COR-L47 (cell line): Measurements from ENCODE around the gene LYVE1.
"Not testable (repeated sequence)": the region's sequence is repeated elsewhere in the genome, so short reads cannot be mapped to it uniquely, and the experiment has no call there.

Experiments used
- DNase-seq: peaks from one replicate; lab custom pipeline; 2025; lab: John Stamatoyannopoulos, UW

Gene LYVE1

GRCh38 chr11:10568486-10568941 lies at the start of gene LYVE1:
LYVE1 (minus strand) TSS chr11:10568665; CDS start chr11:10568532, 133 bp downstream.
- no peak for DNase-seq

DNA sequence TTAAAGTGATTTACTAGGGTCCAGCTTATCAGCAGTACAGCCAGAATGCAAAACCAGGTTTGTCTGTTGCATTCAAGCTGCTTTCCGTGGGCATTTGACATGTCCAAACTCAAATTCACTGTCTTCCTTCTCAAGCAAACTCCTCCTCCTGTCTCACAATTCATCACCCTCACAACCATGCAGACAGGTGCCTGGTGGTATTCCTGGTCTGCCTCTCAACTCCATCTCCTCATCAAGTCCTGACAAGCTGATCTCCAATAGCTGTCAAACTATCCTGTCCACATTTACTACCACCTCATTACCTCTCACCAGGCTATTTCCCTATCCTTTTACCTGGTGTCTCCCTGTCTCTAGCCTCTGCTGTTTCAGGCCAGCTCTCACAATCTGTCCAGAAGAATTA lies 49.1 kb upstream of the LYVE1 start:
- no peak for DNase-seq

DNA sequence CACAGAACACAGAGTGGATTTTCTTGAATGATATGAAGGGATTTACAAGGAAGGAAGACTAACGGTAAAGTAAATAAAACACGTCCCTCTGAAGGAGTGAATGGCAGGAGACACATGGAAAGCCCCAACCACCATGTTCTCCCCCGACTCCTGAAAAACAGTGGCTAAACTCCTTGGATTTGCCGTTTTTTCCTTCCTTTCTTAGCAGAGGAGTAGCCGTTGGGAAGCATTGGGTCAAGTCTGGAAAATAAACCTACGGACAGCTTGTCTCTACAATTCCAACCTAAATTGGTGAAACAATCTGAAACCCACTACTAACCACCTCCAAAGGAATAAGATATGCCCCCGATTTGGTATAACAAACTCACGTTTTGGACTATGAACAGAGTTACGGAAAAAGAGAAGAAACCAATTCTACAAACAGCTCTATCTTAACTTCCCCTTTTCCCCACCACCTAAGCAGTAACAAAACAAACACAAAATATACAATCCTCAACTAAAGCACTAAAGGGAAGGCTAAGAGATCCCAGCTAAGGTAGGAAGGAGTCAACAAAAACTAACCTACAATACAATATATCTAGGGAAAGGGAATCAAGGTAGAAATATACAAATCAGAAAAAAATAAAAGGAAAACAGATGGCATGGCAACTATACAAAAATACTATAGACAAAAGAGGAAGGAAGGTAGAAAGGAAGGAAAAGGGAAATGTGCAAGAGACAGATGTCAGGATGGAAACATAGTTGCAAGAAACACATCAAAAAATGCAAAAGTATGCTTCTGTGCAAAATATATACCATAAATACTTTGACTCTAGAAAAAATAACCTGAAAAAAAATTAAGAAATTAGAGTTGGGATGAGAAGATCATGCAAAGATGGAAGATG lies 43.8 kb upstream of the LYVE1 start:
- no peak for DNase-seq

DNA sequence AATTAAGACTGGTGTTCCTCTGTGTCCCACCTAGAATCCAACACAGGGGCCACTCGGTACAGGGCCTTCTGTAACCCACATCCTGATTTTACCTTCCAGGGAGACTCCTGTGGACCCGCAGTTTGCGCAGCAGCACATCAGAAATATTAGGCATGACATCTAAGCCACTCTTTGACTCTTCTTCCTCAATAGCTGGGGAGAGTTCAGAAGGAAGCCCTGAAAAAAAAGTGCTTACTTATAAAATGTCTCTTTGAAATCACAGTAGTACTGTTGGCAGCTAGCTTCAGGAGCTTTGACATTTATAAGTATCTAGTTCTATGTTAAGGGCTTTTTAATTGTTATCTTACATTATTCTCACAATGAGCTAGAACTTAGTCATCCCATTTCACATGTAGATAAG lies 41.2 kb upstream of the LYVE1 start:
- DNase-seq = no peak

GRCh38 chr11:10608584-10608983 lies 40.1 kb upstream of the LYVE1 start:
- DNase-seq = no peak

DNA sequence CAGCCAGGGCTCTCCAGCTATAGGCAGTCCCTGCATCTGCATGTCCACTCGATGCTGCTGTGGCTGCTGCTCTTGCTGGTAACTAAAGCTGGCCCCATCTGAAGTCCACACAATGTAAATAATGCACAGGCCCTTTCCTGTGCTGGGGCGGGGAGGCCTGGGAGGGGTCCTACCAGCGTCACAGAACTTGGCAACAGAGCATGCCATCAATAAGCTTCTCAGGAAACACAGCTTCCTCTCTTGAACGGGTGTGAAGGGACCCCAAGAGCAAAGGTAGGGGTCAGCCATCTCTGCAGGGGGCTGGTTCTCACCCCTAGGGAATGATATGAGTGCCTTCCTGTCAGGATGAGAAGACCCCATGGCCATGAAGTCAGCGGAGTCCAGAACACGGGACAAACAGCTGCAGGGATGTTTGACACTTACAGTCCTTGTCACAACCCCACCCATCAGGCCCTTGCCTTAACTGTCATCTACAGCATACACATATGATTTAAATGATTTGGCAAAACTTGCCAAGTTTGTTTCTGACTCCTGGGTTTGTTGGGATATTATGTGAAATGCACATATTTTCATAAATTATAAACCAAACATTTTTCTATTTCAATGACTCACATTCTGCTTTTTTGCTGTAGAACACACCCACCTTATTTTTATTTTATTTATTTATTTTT lies 39.1 kb upstream of the LYVE1 start:
- DNase-seq = no peak

GRCh38 chr11:10606536-10607208 lies 38.2 kb upstream of the LYVE1 start:
- DNase-seq = no peak

- no peak for DNase-seq
Measured at GRCh38 chr11:10605941-10606381, 37.5 kb upstream of the LYVE1 start.

DNA sequence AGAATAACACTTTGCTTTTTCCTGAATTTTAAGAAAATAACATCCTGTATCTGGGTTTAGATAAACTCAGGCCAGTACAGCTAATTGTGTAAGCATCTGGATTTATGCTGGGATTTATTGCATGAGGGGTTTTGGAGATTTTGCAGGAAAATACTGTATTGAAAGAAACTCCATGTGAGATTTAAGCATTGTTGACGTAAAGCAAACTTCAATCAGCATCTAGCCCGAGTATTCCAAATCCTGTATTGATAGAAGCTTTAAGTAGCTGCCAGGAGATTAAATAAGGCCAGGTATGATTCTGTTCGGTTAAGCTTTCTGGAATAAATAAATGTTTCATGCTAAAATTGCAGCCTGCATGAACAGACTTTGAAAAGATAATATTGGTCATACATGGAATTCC lies 36.3 kb upstream of the LYVE1 start:
- no peak for DNase-seq

- no peak for DNase-seq
Measured at GRCh38 chr11:10604340-10604748, 35.9 kb upstream of the LYVE1 start.

DNA sequence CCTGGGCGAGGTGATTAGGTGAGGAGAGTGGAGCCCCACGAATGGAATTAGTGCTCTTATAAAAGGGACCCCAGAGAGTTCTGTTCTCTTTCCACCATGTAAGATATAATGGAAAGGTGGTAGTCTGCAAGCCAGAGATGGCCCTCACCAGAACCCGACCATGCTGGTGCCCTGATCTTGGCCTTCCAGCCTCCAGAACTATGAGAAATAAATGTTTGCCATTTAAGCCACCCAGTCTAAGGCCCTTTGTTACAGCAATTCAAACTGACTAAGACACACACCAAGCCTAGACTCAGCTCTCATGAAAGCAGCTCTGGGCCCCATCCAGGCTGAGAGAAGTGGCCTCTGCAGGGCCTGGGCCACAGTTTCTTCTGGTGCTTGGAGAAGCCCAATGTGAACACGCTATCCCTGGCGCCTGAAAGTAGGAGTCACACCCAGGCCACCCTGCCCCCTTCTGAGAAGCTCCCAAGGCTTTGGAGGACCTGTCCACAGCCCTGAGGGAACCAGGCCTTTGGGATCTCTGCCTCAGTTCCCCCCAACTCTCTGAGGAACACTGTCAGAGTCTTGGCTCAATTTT lies 35.3 kb upstream of the LYVE1 start:
- DNase-seq = no peak

- no peak for DNase-seq
Measured at GRCh38 chr11:10602945-10603344, 34.5 kb upstream of the LYVE1 start.

GRCh38 chr11:10602366-10602765 lies 33.9 kb upstream of the LYVE1 start:
- DNase-seq = no peak

DNA sequence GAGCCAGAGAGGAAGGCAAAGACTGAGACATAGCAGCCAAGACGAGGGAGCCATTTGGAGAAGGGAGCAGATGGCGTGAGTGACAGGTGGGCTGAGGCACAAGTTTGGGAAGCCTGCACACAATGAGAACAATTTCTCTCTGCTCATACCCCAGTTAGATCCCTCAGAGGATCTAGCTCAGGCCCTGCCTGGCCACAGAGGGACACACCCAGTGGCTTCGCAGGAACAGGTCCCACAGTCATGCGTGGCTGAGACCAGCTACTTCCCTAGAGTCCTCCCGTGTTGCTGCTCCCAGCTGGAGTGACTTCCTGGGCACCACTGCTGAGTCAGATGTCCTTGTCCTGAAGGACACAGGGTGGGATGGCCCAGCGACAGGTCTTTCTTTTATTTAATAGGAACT lies 33.4 kb upstream of the LYVE1 start:
- DNase-seq = no peak

DNA sequence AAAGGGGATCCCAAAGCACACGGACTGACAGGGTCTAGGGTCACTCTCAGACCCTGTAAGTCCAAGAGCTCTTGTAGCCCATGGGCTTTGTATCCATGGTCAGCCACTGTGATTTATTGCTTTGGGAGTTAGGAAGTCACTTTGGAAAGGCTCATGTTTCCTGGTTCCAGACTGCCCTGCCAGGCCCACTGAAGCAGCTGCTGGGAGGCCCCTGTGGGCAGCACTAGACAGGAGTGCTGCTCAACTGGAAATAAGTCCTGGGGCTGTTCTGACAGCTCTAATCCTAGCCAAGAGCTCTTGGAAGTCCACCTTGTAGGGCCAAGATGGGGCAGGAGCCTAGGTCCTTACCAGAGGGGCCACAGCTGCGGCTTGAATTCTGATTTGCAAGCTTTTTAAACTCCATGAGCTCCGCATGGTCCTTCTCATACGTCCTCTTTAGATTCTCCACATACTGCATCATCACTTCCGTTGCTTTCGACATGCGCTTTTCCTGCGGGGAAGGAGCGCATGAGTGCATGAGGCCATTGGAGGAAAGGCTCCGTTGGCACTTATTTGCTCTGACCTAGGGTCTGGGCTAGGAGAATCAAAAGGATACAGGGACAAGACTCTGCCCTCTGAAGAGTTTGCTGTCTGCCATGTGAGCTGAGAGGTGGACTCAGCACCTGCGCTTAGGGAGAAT lies 32.2 kb upstream of the LYVE1 start:
- no peak for DNase-seq

DNA sequence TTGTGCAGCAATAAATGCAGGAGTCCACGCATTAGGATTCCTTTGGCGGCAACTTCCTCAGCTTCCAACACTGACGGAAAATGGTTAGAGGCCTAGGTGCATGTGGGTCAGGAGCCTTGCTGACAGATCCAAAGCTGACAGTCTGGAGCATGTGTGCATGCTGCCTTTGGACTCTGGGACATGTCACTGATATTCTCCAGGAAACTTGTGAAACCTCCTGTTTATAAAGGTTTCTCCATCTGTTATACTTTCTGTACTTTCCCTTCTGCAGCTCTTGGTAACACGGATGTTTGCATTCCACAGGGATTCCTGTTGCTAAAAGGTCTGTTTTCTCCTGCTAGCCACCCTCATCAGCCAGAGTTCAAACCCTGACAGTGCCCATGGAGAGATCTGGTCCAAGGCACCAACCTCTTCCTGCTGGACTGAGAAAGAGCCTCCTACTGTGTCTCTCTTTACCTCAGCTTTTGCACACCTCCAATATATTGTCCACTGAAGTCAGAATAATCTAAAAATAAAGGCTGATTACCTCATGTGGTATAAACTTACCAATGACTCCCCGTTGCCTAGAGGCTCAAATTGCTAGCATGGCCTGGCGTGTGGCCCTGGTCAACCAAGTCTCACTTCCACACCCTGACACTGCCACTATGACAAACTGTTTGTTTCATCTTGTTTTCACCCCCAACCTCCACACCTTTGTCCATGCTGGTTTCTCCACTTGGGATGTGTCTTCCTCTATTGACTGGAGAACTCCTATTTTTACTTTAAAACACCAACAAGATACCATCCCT lies 31.1 kb upstream of the LYVE1 start:
- DNase-seq = no peak

GRCh38 chr11:10598816-10599215 lies 30.4 kb upstream of the LYVE1 start:
- DNase-seq = no peak

GRCh38 chr11:10597877-10598351 lies 29.4 kb upstream of the LYVE1 start:
- DNase-seq = no peak

- not testable (repeated sequence) for DNase-seq
Measured at GRCh38 chr11:10595840-10596239, 27.4 kb upstream of the LYVE1 start.

GRCh38 chr11:10594407-10594806 lies 25.9 kb upstream of the LYVE1 start:
- no peak for DNase-seq

- DNase-seq = no peak
Measured at GRCh38 chr11:10592331-10592730, 23.9 kb upstream of the LYVE1 start.
